Endometrium (tissue), 2 donors: ENCODE measurements around the gene YIPF2.

ENCODE experiments used
- FAIRE-seq: peaks from 2 replicates; lab custom pipeline; 2012; peaks lifted over from hg19 to GRCh38; lab: Jason Lieb, UNC
- donor health status: control.
- donor health status: control.

Gene YIPF2

DNA sequence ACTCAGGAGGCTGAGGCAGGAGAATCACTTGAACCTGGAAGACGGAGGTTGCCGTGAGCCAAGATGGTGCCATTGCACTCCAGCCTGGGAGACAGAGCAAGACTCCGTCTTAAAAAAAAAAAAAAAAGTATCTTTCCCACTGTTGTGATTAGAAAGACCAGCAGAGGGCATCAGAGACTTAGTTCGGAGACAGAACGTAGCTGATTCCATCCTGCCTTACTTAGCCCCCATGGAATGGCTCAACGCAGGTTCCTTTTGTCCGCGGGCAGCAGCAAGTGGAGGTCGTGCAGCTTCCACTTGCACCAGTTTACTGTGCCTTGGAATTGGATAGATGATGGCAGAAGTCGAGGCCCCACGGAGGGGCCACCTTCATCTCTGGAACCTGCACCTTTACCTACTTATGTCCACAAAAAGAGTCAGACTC is 8.2 kb upstream of the YIPF2 start:
- no peak for FAIRE-seq

DNA sequence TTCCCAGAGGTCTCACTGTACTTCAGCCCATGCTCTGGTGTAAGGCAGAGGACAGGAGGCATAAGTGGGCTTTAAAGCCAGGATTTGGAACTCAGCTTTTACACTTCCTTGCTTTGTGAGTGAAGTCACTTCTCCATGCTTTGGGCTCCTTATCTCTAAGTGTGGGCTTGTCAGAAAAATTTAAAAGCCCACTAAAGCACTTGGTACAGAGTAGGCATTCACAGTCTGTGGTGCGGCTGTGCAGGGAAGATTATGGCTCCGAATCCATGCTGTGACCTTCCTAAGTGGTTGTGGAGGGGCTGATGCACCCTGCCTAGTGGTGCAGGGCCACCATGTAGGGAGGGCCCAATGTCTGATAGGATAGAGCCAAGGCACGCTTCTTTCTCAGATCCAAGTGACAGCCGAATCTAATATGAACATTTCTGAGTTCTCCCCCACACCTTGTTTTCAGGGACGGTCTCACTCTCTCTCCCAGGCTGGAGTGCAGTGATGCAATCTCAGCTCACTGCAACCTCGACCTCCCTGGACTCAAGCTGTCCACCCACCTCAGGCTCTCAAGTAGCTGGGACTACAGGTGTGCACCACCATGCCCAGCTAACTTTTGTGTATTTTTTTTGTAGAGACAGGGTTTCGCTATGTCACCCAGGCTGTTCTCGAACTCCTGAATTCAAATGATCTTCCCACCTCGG is 7.1 kb upstream of the YIPF2 start:
- no peak for FAIRE-seq

DNA sequence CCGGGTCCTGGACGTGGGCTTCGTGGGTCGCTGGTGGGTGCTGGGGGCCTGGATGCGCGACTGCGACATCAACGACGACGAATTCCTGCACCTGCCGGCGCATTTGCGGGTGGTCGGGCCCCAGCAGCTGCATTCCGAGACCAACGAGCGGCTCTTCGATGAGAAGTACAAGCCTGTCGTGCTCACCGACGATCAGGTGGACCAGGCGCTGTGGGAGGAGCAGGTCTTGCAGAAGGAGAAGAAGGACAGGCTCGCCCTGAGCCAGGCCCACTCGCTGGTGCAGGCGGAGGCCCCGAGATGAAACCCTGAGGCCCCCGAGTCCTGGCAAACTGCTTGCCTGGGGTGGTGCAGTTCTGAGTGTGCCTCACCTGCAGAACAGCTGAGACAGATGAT is 959 bp upstream of the YIPF2 start:
- FAIRE-seq: no peak

DNA sequence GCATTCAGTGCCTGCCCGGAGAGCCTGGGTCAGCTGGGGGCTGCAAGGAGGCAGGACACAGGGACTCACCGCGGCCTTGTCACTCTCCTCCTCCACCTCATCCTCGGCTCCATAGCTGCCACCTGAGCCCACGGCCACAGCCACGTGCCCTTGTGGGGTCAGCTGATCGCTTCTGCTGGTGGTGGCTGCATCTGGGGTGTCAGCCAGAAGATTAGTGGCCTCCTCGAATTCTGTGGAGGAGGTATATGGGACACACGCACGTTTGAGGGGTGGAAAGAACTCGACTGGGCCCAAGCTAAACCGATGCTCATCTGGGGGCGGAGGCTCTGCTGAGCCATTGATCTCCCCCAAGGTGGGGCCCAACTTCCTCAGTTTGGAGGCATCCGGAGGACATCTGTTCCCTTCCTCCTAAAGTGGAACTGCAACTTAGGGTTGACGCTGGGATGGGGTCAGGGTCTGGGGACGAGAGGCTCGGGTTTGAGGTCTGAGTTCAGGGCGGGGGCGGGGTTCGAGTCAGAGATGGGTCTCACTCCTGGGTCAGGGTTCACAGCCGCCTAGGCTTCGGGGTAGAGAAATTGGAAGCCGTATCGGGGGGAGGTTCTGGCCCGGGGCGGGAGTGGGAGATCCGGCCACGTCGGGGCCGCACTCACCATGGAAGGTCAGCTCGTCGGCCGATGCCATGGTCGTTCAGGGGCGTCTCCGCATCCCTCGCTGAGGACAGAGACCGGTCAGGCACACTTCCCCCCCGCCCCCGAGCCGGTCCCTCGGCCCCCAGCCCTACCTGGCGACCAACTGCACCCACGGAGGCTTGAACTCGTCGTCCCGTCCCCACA is 493 bp downstream of the YIPF2 start:
- no peak for FAIRE-seq

DNA sequence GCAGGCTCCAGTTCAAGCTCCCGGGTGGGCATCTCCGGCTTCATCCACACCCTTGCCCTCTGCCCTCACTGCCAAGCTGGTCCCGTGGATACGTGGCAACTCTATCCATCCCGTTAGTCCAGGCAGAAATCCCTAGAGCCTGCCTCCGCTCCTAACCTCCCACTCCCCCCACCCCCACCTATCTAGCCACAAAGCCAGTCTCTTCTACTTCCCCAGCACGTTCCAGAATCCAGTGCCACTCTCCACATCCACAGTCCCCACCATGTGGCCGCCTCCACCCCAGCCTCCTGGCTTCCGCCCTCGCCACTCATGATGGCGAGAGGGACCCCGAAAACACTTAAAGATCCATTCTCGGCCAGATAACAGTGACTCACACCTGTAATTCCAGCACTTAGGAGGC is 3.8 kb downstream of the YIPF2 start:
- FAIRE-seq: no peak

DNA sequence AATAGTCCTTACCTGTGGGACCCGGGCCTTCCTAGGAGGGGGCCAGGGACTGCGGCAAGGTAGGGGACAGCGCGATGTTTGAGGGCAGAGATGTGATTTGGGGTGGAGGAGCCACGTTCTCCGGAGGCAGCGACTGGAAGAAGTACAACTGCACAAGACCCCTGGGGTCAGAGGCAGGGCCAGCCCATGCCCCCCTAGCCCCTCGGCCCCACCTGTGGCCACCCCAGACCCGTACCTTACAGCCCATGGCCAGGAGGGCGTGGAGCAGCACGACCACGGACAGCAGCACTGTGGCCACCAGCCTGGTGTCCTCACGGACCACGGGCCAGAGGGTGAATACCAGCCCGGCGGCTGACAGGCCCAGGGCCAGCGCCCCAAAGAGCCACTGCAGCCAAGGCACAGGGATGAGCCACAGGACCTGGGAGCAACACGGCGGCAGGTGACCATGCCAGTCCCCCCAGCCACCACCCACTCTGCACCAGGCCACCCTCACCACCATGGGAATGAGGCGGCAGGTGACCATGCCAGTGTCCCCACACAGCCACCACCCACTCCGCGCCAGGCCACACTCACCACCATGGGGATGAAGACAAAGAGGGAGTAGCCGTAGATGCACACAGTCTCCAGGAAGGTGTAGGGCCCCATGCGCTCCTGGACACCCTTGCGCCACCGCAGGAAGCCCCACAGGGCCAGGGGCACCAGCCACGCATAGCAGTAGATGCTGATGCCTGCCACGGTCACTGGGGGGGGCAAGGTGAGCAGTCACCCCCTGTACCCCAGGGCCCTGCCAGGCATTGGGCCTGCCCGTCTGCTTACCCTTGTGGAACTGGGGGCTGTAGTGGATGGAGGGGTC is 5.0 kb downstream of the YIPF2 start:
- FAIRE-seq: no peak

DNA sequence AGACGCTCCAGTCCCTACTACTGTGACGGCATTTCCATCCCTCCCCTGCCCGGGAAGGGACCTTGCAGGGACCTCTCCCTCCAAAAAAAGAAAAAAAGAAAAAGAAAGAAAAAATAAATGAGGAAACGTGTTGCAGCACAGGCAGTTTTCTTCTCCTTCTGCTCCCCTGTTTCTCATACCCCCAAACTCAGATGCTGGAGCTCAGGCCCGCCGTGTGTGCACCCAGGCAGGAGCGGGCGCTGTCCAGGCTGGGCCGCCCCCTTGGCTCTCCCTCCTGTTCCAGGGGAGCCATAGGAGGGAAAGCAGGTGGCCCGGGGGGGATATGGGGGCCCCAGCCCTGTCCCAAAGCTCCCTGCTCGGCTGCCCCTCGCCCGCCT is 5.8 kb downstream of the YIPF2 start:
- FAIRE-seq: no peak

DNA sequence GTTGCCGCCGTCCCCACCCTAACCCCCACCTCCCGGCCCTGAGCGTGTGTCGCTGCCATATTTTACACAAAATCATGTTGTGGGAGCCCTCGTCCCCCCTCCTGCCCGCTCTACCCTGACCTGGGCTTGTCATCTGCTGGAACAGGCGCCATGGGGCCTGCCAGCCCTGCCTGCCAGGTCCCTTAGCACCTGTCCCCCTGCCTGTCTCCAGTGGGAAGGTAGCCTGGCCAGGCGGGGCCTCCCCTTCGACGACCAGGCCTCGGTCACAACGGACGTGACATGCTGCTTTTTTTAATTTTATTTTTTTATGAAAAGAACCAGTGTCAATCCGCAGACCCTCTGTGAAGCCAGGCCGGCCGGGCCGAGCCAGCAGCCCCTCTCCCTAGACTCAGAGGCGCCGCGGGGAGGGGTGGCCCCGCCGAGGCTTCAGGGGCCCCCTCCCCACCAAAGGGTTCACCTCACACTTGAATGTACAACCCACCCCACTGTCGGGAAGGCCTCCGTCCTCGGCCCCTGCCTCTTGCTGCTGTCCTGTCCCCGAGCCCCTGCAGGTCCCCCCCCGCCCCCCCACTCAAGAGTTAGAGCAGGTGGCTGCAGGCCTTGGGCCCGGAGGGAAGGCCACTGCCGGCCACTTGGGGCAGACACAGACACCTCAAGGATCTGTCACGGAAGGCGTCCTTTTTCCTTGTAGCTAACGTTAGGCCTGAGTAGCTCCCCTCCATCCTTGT is 6.4 kb downstream of the YIPF2 start:
- FAIRE-seq: no peak

DNA sequence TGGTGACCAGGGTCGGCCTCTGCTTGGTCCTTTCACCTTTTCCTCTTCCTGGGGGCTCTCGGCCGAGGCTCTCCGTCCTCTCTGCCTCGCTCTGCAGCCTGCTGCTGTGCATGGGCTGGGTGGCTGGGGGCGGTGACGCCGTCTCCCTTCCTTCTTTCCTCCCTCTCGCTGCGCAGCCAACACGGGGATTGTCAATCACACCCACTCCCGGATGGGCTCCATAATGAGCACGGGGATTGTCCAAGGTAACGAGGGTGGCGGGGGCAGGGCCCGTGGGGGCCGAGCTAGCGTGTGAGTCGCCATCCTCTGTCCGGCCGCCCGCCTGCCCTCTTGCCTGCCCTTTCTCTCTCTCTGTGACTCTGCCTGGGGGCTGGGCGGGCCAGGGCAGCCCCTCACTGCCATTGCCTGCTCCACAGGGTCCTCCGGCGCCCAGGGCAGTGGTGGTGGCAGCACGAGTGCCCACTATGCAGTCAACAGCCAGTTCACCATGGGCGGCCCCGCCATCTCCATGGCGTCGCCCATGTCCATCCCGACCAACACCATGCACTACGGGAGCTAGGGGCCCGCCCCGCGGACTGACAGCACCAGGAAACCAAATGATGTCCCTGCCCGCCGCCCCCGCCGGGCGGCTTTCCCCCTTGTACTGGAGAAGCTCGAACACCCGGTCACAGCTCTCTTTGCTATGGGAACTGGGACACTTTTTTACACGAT is 7.1 kb downstream of the YIPF2 start:
- no peak for FAIRE-seq

DNA sequence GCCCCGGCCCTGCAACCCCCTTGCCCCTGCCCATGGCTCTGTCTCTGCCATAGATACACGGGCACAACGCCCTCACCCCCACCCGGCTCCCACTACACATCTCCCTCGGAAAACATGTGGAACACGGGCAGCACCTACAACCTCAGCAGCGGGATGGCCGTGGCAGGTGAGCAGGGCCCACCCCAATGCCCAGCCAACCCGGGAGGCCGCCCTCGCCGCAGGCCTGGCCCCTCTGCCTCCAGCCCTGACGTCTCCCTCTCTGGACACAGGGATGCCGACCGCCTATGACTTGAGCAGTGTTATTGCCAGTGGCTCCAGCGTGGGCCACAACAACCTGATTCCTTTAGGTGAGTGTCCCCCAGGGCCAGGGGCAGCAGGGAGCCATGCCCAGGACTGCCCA is 7.7 kb downstream of the YIPF2 start:
- no peak for FAIRE-seq

DNA sequence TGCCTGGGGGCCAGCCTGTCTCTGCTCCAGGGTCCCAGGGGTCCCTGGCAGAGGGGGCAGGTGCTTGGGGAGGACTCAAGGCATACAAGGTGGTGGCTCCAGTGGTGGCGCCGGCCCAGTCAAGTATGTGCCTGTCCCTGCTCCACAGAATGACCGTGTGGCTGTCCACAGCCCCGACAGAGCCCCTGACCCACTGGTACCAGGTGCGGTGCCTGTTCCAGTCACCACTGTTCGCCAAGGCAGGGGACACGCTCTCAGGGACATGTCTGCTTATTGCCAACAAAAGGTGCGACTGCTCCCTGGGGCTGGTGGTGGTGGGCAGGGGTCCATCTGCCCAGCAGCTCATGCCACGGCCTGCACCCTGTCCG is 8.2 kb downstream of the YIPF2 start:
- no peak for FAIRE-seq

DNA sequence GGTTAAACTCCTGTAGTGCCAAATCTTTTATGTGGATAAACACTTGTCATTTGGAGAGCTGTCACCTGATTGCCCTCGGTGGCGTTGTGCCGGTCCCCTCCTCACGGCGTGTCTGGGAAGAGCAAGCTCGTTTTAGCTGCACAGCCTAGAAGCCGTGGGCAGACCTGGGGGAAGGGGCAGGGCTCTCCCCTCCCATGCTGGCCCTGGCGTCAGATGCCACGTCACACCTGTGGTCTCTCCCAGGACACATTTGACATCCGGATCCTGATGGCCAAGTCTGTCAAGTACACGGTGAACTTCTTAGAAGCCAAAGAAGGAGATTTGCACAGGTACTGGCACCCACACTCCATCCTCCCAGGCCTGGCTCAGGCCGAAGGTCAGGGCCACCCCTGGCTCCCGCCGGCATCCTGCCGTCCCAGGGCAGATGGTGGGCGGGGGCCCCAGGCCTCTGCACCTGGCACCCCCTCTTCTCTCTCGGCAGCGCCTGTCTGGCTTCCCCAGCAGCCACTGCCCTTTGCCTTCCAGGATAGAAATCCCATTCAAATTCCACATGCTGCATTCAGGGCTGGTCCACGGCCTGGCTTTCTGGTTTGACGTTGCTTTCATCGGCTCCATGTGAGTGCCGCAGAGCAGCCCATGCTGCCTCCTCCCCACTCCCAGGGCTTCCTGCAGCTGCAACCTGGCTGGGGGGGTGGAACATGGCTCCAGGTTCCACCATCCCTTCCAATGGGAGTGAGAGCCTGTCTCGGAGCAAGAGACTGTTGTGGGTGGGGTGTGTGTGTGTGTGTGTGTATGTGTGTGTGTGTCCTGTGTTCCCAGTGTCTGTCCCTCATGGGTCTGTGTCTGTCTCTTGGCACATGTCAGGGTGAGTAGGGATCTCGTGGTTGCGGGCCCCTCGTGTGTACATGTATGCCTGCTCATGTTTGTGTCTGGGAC is 8.8 kb downstream of the YIPF2 start:
- FAIRE-seq: no peak

DNA sequence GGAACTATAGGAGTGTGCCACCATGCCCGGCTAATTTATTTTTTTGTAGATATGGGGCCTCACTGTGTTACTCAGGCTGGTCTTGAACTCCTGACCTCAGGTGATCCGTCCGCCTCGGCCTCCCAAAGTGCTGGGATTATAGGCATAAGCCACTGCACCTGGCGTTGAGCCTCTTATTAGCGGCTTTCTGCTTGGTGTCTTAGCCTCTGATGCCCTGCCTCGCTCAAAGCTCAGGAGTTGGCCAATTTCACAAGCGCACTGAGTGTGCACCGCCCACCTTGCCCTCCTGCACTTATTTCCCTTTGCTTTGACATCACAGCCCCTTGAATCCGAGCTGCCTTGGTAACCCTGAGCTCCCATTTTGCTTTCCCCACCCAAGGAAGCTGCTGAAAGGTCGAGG is 10.1 kb downstream of the YIPF2 start:
- no peak for FAIRE-seq

DNA sequence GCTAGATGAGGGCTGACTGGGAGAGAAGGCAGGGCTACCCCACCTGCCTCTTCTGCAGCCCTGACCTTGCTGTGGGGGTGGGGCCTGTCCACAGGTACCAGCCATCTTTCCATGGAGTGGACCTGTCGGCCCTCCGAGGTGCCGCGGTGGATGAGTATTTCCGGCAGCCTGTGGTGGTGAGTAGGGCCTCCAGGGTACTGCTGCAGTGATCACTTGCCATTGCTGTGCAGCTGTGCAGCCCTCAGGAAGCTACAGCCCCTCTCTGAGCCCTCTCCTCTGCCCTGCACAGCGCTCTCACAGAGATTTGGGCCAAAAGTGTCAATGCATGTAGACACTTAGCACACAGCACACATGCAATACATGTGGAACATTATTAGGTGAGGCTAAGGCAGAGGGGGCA is 11.8 kb downstream of the YIPF2 start:
- FAIRE-seq: no peak

DNA sequence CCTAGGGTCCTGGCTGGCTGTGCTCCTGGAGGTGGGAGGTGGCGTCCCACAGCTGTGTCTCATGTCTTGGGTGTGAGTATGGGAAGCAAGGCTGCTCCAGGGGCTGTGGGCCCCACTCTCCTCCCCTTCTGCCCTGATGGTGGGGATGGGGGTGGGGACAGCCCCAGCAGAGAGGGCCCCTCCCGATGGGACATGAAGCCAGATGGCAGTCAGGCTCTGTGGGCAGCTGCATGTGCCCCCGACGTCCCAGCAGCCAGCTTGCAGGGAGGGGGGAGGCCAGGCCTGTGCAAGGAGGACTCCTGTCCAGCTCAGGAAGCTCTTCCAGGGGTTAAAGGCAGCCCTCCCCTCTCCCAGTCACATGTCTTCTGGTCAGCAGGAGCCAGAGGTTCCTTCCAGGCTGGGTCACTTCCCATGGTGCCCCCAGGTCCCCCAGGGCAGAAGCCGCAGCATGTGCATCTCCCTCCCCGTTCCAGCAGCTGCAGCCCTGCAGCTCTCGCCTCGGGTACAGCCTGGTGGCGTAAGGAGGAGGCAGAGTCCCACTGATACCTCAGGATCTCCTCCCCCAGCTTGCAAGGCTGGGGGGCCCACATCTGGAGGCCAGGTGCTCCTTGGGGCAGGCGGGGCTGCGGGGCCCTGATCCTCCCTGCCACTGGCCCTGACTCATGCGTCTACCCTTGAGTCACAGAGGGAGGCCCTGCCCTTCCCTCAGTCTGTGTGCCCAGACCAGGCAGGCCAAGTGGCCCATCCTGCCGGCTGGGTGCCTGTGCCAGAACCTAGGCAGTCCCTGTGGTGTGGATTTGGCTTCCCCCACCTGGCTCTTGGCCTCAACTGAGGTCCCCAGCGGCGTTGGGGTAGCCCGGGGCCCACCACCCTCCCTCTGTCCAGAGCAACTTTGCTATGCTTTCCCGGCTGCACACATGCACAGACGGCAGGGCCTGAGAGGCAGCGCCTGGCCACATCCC is 13.0 kb downstream of the YIPF2 start:
- no peak for FAIRE-seq

DNA sequence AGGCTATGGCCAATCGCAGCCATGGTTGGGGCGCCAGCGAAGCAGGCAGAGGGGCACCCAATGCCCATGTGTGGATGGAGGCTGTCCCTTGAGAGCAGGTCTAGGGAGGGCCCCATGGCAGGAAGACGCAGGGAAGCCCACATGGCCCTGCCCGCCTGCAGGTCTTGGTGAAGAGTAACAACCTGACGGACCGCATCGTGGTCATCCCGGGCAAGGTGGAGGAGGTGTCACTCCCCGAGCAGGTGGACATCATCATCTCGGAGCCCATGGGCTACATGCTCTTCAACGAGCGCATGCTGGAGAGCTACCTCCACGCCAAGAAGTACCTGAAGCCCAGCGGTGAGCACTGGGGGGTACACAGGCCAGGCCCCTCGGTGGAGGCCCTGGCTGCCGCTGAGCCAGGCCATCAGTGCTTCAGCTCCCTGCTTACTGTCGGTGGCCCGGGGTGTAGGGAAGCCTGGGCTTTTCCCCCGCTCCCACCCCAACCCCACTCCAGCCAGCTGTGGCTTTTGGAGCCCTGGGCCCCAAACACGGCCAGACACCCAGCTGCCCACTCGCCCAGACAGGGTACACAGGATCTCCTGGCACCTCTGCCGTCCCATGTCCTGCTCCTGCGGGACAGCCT is 14.6 kb downstream of the YIPF2 start:
- FAIRE-seq: no peak

DNA sequence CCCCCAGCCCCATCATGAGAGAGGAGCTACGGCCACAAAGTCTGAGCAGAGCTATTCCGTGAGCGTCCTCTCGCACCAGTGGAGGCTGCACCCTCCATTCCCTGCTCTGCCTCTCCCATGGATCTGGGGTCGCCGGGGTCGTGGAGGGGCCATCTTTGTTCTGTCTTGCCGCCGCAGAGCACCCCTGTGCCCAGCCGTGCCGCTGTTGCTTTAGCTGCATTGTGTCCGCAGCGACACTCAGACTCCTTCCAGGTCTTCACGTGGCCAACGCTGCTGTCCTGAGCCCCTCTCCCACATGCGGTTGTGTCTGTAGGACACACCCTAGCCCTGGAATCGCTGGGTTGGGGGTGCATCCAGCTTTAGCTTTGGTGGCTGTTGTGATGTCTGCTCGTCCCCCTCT is 15.8 kb downstream of the YIPF2 start:
- no peak for FAIRE-seq

DNA sequence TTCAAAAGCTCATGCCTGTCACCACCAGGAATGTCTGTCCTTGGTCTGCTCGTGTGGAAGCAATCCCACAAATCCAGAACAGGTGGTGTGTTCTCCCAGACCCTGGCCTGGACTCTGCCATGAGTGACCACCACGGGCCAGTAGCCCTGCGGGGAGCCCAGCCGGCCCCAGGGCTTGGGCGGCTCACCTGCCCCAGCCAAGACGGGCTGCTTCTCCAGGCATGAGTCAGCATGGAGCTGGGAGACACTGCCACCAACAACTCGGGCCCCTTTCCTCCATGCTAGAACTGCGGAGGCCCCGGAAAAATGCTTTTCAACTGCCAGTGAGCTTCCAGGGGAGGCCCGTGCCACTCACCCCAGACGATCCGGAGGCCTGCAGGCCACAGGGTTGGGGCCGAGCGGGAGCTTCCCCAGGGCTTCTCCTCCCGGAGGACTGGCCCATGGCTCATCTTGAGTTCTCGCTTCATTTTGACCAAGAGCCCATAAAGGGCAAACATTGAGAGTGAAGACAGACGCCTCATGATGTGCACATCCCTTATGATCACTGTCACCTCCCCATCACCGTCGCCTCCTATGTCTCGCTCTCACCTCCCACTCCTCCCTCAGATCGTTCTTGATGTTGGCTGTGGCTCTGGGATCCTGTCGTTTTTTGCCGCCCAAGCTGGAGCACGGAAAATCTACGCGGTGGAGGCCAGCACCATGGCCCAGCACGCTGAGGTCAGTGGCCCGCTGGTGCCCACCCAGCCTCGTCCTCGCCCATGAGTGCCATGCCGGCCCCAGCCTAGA is 16.7 kb downstream of the YIPF2 start:
- FAIRE-seq: no peak
